ENCODE results near the gene LYRM4.

The LYRM4 gene

DNA sequence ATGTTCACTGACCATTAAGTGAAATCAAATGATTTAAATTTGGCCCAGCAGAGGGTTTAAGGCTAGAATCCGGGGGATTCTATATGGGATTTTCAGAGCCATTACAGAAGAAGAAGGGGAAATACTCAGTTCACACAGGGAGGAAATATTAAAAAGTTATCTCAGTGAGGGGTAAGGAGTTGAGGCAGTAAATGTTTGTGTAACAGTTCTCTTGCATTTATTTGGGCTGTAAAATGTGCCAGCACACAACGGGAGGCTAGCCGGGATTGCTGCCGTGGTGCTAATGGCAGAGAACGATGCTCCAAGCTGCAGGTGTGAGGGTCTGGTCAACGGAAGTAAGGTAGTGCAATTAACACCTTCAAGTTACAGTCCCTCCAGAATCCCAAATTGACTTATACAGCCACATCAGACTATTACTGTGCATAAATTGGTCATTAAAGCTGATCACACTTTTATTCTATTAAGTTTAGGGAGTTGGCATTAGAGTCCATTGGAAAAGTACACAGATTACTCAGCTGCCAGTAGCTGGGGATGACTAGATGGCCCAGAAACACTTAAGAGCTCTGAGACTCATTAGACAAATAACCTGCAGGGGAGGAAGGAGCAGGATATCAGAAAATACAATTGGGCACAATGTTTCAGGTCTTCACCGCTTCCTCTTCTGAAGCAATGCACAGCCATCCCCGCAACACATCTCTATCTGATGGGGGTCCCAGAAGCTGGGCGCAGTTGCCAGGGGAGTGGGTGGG lies 144.3 kb downstream of the LYRM4 start:
- DNase-seq, result no peak

GRCh38 chr6:5115168-5115567 lies 145.6 kb downstream of the LYRM4 start:
- DNase-seq, result no peak

DNA sequence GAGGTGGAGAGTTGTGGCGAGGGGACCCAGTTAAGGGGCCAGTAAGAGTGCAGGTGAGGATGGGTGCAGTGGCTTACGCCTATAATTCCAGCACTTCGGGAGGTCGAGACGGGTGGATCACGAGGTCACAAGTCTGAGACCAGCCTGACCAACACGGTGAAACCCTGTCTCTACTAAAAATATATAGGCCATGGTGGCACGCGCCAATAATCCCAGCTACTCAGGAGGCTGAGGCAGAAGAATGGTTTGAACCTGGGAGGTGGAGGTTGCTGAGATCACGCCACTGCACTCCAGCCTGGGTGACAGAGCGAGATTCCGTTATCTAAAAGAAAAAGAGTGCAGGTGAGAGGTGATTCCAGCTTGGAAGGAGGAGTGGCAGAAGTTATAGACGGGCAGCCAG lies 147.7 kb downstream of the LYRM4 start:
- no peak for DNase-seq

GRCh38 chr6:5112066-5112799 lies 148.5 kb downstream of the LYRM4 start:
- DNase-seq, result no peak

GRCh38 chr6:5111626-5112025 lies 149.1 kb downstream of the LYRM4 start:
- DNase-seq, result no peak

GRCh38 chr6:5110246-5110645 lies 150.5 kb downstream of the LYRM4 start:
- no peak for DNase-seq

DNA sequence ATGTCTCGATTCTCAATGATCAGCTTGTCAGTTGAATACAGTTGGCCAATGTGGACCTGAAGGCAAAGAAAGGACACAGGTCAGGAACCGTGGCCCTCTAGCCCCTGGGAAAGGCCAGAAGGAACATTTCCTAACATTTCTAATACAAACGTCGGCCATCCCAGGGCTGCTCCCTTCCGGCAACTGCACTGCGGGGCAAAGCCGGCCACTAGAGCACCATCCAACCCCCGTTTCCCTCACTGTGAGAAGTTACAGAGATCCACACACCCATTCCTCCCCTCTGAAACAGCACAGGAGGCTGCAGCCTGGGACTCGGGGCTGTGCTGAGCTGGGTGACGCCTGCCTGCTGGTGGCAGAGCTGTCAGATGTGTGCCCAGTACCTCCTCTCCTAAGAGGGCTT lies 151.3 kb downstream of the LYRM4 start:
- DNase-seq, result no peak

DNA sequence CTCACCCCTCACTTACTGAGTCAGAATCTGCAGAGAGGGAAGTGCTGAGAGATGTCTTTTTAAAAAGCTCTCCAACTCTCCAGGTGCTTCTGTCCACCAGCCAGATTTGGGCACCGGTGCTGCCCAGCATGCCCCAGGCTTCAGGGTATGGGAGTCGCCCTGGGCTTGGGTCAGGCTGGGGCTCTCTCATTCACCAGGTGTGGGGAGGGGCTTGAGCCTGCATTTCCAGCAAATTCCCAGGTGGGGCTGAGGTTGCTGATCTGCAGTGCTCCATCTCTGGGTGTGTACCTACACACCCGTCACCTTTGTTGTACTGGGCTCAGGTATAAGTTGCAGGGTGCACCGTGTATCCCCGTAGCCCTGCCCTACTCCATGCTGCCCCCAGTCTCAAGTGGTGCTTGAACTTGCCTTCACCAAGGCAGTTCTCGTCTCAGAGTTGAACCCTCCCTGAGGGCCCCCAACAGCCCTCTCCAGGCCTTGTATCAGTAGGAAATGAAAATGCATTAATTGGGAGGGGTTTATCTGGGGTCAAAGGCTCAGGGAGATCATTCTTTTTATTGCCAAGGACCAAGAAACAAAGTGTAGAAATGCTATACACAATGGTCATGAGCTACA lies 152.1 kb downstream of the LYRM4 start:
- no peak for DNase-seq

- DNase-seq, result no peak
These were observed 152.7 kb downstream of the LYRM4 start for GRCh38 chr6:5108068-5108467.

- DNase-seq, result no peak
These were observed 153.4 kb downstream of the LYRM4 start for GRCh38 chr6:5107341-5107740.

- no peak for DNase-seq
These were observed 155.6 kb downstream of the LYRM4 start for GRCh38 chr6:5105146-5105545.

DNA sequence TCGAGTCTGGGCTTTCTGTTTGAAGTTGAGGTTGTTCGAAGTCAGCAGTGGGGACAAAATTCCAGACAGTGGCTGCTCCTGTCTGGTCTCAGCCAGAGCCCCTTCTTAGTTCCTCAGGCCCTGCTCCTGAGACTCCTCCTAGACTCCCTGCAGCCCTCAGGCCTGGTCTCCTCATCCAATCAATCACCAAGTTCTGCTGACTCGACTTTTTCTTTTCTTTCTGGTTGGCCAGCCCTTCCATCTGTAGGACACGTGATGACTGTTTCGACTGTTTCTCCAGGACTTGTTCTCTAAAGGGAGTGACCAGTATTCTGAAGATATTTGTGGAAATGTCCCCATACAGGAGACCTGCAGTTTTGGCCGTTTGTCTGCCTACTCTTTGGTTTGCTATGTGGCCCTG lies 156.1 kb downstream of the LYRM4 start:
- DNase-seq, result no peak

DNA sequence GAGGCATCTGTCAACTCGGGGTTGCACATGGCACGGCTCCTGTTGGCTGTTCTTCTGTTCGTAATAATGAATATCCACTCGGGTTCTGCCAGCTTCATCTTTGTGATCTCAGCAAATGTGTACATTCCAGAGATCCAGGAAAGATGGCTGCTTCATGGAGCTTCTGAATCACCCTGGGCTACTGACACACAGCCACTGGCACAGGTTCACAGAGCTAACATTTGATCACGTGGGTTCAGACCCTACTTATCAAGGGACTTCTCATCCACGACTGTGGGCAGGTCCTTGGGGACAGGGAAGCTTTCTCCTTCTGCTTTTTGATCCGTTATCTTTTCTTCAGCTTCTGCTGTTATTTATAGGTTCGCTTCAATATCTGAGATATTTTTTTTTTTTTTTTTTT lies 157.5 kb downstream of the LYRM4 start:
- no peak for DNase-seq

DNA sequence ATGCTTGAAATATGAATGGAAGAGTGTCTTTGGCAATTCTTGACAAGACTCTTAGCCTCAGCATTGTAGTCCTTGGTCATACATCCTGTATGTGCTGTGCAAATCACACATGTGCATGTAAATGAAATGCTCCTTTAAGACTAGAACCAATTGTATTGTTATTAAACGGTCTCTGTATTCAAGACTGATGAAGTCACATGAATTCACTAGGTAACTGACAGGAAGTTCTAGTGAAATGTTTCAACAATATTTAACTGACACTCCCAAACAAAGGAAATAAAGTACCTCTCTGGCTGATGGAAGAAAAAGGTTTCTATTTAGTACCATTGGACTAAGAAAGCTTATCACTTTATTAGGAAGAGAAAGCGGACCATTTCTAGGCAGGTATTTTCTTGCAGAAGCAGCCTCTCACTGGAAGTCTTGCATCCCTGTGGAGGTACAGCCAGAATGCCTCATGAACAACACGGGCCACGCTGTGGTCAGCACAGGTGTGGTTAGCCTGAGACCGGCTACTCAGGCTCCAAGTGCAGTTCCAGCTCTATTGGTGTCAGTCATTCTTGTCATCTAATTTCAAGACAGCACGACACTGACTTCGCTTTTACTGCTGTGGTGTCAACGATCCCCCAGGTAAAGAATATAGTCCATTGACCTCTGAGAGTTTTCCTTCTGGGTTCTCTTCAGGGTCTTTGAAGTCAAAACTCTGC lies 158.3 kb downstream of the LYRM4 start:
- no peak for DNase-seq

DNA sequence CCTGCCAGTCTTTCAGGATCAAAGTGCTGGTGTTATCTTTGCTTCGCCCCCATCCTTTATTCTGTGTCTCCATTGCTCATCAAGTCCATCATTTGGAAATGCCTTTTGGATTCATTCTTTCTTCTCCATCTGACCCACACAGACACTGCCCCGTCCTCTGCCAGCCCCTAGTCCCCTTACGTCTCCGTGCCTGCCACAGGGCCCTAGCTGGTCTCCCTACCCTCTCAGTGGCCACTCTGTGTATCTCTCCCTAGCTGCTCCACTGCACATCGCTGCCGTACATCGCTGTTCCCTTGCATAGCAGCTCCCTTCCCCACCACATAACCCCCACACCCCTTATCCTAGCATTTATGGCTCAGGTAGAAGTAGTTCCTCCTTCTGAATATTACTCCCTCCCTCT lies 159.9 kb downstream of the LYRM4 start:
- no peak for DNase-seq

DNA sequence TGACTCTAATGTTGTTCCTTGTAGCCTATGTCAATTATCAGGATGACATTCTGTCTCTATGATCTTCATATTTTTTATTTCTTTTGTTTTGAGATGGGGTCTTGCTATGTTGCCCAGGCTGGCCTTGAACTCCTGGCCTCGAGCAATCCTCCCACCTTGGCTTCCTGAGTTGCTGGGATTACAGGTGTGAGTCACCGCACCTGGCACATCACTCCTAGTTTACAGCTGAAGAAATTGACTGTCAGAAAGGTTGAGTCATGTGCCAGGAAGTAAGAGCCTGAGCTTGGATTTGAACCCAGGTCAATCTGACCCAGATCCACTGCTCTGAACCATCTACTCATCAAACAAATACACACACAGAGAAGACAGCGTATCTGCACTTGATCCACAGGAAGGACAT lies 161.2 kb downstream of the LYRM4 start:
- DNase-seq, result no peak

DNA sequence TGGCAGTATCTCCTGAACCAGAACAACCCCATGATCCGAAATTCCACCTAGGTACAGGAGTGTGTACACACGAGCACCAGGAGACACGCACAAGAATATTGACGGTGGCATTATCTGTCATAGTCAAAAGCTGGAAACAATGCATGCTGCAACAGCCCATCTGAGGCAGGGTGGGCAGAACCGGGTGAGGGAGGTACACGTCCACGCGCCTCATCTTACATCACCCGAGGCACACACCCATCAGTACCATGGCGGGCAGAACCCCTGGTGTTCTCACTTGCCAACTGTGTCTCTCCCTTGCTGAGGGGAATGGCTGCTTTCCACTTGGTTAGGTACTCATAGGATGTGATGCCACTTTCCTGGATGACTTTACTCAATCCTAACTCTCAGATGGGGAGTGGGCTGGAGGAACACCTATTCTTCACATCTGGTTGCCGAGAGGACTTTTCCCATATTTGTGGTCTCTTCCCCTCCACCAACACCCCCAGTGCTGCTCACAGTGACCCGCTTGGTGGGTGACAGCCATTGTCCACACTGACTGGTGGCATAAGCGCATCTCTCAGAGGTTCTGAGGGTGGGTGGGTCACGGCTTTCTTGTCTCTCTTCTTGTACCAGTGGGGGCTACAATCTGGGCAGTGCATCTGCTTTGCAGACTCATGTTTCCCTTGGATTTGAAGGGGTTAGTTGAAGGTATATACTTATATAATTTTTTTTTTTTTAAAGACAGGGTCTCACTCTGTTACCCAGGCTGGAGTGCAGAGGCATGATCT lies 162.1 kb downstream of the LYRM4 start:
- DNase-seq, result no peak

GRCh38 chr6:5096482-5096881 lies 164.3 kb downstream of the LYRM4 start:
- no peak for DNase-seq

DNA sequence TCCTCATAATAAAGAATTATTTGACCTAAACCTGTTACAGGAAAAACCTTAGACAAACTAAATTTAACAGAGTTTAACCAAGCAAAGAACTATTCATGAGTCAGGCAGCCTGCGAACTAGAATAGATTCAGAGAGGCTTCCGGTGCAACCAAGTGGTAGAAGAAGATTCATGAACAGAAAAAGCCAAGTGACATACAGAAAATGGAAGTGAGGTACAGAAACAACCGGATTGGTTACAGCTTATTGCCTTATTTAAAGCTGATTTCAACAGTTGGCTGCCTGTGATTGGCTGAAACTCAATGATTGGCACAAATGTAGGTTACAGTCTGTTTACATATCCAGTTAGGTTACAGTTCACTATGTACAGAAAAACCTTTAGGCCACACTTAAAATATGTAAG lies 165.5 kb downstream of the LYRM4 start:
- DNase-seq, result no peak

- DNase-seq, result no peak
These were observed 166.4 kb downstream of the LYRM4 start for GRCh38 chr6:5094327-5094726.

DNA sequence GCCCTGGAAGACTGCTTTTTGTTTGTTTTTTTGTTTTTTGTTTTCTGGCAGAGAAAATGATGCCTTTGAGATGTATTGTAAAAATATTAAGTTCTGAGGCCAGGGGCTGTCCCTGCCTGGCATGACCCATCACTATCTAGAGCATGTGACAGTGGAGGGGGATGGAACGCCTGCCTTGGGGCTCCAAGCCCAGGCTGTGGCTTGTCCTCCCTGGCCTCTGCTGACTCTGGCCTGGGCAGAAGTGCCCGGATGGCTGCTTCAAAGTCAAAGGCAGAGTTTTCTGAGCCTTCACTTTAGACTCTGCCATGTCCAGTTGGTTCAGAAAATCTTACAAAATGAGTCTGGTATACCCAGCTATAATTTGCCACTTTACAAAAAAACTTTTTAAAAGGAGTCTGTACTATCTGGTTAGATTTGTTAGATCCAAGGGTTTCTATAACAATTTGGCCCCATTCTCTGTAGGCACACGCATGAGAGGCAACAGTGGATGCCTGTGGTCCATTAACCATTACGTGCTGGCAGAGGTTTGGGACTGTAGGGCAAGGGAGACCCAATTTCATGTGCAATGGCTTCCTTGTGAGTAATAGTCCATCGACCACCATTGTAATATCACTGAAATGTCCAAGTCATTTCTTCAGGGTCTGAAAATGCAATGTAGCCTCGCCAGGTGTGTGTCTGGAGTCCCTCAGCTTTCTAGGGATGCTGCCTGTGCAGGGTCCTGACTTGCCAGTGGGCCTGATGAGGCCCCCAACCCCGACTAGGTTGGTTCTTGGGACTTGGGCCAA lies 167.3 kb downstream of the LYRM4 start:
- DNase-seq, result no peak
